ENCODE results near the gene MAP7D3. TPM values are rescaled to one million over a fixed set of nuclear protein-coding genes. Genes with fewer than 3 reads are reported as not detected.
A peak's percentile ranks its signal among the peaks of the same experiment; 100 is the strongest.

Gene MAP7D3
- total RNA-seq, 1 experiment from 2014 or later, result 15.0 TPM

DNA sequence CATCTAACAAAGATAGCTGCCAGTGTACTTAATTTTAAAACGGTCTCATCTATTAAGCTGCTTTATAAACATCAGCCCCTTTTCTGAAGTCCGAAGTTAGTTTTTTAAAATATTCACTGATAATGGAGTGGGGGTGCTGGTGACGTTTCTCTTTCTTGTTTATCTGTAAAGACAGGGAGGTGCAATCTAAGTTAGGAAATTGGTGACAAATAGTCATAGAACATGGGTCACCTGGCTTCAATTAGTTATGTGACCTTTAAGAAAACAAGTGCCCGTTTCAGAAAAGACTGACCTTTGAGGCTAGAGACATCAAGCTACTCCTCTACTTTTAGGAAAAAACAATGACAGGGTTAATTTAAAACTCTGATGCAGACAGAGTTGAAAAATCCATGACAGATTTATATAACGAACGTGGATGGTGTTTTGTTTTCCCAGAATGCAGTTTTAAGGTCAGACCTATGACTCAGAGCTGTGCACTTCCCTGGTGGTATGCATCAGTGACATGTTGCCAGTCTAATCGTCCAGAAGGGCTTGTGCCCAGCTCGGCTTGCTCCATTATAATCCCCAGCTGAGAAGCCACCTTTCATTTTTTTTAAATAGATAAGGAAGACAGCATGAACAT, 65.7 kb downstream of the MAP7D3 start:
- no peak overlapping the region for H3K27ac ChIP-seq (ENCODE audit: low read depth, low read length)
- H2AFZ ChIP-seq (ENCODE audit: low read depth, low read length, poor library complexity, severe bottlenecking), result no peak overlapping the region
- H3K4me2 ChIP-seq (ENCODE audit: low read length), result peak overlapping the region; percentile 56
- TF ChIP-seq EZH2 (IDR thresholded peaks at IDR 0.05), result no peak
- 0 out of 2 replicates have a peak, but pooled peaks have one; percentile 19 for TF ChIP-seq JUND (IDR thresholded peaks at IDR 0.05)
- no peaks in the 10 kb centered on the region for H3K9me2 ChIP-seq (ENCODE audit: insufficient read depth)
- H3K4me3 ChIP-seq (replicated peaks in 1 of 2; ENCODE audit: low read depth in 1 of 2, low read length in 2 of 2), result no peak overlapping the region
- no peaks in the 10 kb centered on the region for H3K27me3 ChIP-seq (ENCODE audit: insufficient read depth, low read length)
- intact Hi-C loops (cut with micrococcal nuclease), result no loop called here
- DNase-seq (ENCODE audit: low read depth, low spot score) (peak; percentile 2), ATAC-seq (peak; percentile 76)
- no peaks in the 10 kb centered on the region for H3K79me2 ChIP-seq (ENCODE audit: insufficient read depth, low read length)
- ChIA-PET CTCF (interaction anchor here (0.9 kb wide), 1 partner anchor 23 kb away, joined by 3 read pairs; no protein-coding TSS in a partner anchor), POLR2A (no interaction called here), RAD21 (ENCODE audit: low non-redundant PET in 1 of 2, low total read pairs in 2 of 2, uncharacterized antibody in 2 of 2, unreplicated experiment in 2 of 2) (no interaction called here)
- no peaks in the 10 kb centered on the region for H3K36me3 ChIP-seq (ENCODE audit: control insufficient read depth in 1 of 2, insufficient read depth in 2 of 2, low read length in 2 of 2)
- peaks cover 7 to 11% of the 10 kb centered on the region in 2 experiments; a peak in 3 of 4 replicates for H3K4me1 ChIP-seq (ENCODE audit: control insufficient read depth in 1 of 2, insufficient read depth in 2 of 2, low read length in 2 of 2)
- no peaks in the 10 kb centered on the region for H3K9me3 ChIP-seq (ENCODE audit: control insufficient read depth in 1 of 2, insufficient read depth in 1 of 2, low read depth in 1 of 2, low read length in 2 of 2)
- H3K9ac ChIP-seq (ENCODE audit: low read length), result 0 out of 2 replicates have a peak overlapping the region, but pooled peaks have one; percentile 6
- no TSS peak for BruUV-seq (replicated peaks)
- H4K20me1 ChIP-seq (ENCODE audit: insufficient read depth), result no peaks in the 10 kb centered on the region

DNA sequence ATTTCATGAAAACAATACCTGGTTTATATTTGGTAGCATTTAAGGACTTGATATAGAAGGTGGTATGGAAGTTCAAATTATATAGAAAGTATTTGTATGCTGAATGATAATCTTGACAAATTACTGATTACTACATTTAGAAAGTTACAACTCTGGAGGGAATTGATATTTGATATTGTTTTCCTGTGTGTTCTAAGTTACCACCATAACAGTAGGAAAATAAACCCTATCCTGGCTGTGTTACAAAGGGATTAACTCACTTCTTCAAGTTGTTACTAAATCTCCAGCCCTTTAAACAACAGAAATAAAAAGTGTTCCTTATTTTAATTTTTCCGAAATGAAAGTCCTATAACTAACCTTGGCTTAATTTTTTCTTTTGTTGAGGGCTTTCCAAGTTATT, 67.3 kb downstream of the MAP7D3 start:
- H3K27ac ChIP-seq (ENCODE audit: low read depth, low read length), result no peak overlapping the region
- DNase-seq (ENCODE audit: low read depth, low spot score), result no peak
- peaks cover 7 to 11% of the 10 kb centered on the region in 2 experiments; a peak in 3 of 4 replicates for H3K4me1 ChIP-seq (ENCODE audit: control insufficient read depth in 1 of 2, insufficient read depth in 2 of 2, low read length in 2 of 2)
- ChIA-PET RAD21 (ENCODE audit: low non-redundant PET in 1 of 2, low total read pairs in 2 of 2, uncharacterized antibody in 2 of 2, unreplicated experiment in 2 of 2) (no interaction called here), POLR2A (no interaction called here), CTCF (no interaction called here)
- no peaks in the 10 kb centered on the region for H3K36me3 ChIP-seq (ENCODE audit: control insufficient read depth in 1 of 2, insufficient read depth in 2 of 2, low read length in 2 of 2)
- no peaks in the 10 kb centered on the region for H3K9me3 ChIP-seq (ENCODE audit: control insufficient read depth in 1 of 2, insufficient read depth in 1 of 2, low read depth in 1 of 2, low read length in 2 of 2)
- no TSS peak for BruUV-seq (replicated peaks)
- intact Hi-C loops (cut with micrococcal nuclease), result no loop called here
- no peak for TF ChIP-seq SP1 (IDR thresholded peaks at IDR 0.05; ENCODE audit: low read depth)
- TF ChIP-seq, protein P1, sequence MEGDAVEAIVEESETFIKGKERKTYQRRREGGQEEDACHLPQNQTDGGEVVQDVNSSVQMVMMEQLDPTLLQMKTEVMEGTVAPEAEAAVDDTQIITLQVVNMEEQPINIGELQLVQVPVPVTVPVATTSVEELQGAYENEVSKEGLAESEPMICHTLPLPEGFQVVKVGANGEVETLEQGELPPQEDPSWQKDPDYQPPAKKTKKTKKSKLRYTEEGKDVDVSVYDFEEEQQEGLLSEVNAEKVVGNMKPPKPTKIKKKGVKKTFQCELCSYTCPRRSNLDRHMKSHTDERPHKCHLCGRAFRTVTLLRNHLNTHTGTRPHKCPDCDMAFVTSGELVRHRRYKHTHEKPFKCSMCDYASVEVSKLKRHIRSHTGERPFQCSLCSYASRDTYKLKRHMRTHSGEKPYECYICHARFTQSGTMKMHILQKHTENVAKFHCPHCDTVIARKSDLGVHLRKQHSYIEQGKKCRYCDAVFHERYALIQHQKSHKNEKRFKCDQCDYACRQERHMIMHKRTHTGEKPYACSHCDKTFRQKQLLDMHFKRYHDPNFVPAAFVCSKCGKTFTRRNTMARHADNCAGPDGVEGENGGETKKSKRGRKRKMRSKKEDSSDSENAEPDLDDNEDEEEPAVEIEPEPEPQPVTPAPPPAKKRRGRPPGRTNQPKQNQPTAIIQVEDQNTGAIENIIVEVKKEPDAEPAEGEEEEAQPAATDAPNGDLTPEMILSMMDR (IDR thresholded peaks at IDR 0.05 in 2 of 3, conservative IDR thresholded peaks at IDR 0.05 in 1 of 3; ENCODE audit: borderline replicate concordance in 1 of 3, insufficient read depth in 1 of 3, low read depth in 2 of 3, low read length in 2 of 3), result no peak
- H3K79me2 ChIP-seq (ENCODE audit: insufficient read depth, low read length), result no peaks in the 10 kb centered on the region
- H2AFZ ChIP-seq (ENCODE audit: low read depth, low read length, poor library complexity, severe bottlenecking), result no peak overlapping the region
- H3K9ac ChIP-seq (ENCODE audit: low read length), result no peak overlapping the region
- H3K4me3 ChIP-seq (replicated peaks in 1 of 2; ENCODE audit: low read depth in 1 of 2, low read length in 2 of 2), result no peak overlapping the region
- H3K4me2 ChIP-seq (ENCODE audit: low read length), result no peak overlapping the region
- ATAC-seq, result no peak
- H4K20me1 ChIP-seq (ENCODE audit: insufficient read depth), result no peaks in the 10 kb centered on the region
- H3K27me3 ChIP-seq (ENCODE audit: insufficient read depth, low read length), result no peaks in the 10 kb centered on the region
- no peaks in the 10 kb centered on the region for H3K9me2 ChIP-seq (ENCODE audit: insufficient read depth)

Measured in HCT116 (cell line).